Measurements from ENCODE around the gene PPM1H.

GRCh38 chr12:62670986-62671720 is 263.8 kb downstream of the PPM1H start:
- TF ChIP-seq POLR2A (IDR thresholded peaks at IDR 0.05) (no peak), CTCF (IDR thresholded peaks at IDR 0.05) (no peak)

Data from prostate gland (tissue), 2 donors.